Midbrain (tissue), 1 donor: ENCODE measurements around the gene SAP130.
"Not testable (repeated sequence)": the region's sequence is repeated elsewhere in the genome, so short reads cannot be mapped to it uniquely, and the experiment has no call there.

Source experiments
- DNase-seq: peaks from one replicate; lab custom pipeline; 2025; lab: John Stamatoyannopoulos, UW

The SAP130 gene

DNA sequence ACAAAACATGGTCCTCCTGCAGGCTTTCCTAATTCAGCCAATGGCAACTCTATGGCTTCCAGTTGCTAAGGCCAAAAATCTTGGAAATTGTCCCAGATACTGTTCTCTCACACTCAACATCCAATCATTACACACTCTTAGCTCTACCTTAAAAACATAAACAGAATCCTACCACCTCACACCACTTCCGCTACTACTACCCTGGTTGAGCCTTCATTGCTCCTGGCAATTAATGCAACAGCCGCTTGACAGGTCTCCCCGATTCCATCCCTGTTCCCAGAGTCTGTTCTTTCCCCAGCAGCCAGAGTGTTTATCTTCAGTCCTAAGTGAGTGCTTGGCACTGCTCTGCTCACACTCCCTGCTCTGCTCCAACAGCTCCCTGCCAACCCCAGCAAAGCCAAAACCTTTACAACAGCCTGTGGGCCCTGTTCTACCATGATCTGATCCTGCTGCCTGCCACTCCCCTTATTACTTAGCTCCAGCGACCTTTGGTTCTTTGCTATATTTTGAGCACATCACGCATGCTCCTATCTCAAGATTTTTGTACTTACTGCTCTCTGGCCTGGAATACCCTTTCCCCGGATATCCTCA, 74.6 kb downstream of the SAP130 start:
- DNase-seq = peak; percentile 37

GRCh38 chr2:127951026-127951425, 76.8 kb downstream of the SAP130 start:
- no peak for DNase-seq

DNA sequence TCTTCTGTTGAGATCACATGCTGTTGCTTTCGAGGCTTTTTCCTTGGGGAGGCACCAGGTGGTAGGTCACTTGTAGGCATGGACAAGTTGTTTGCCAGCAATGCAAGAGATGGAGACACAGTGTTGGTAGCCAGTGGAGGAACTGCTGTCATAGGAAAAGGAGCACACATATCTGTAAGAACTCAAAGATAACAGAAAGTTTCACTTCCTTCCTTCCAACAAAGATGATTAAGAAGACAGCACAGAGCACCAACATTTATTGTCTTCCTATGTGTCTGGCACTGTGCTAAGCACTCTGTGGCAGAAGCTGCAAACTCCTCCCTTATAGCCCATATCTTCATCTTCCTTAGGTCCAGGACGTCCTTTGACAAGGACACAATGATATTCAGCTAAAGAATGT, 77.6 kb downstream of the SAP130 start:
- no peak for DNase-seq

GRCh38 chr2:127945281-127945680, 82.6 kb downstream of the SAP130 start:
- DNase-seq = no peak

GRCh38 chr2:127943186-127943585, 84.7 kb downstream of the SAP130 start:
- DNase-seq = no peak

GRCh38 chr2:127942002-127942401, 85.9 kb downstream of the SAP130 start:
- DNase-seq = no peak

- DNase-seq = no peak
Measured at GRCh38 chr2:127941461-127941860, 86.4 kb downstream of the SAP130 start.

DNA sequence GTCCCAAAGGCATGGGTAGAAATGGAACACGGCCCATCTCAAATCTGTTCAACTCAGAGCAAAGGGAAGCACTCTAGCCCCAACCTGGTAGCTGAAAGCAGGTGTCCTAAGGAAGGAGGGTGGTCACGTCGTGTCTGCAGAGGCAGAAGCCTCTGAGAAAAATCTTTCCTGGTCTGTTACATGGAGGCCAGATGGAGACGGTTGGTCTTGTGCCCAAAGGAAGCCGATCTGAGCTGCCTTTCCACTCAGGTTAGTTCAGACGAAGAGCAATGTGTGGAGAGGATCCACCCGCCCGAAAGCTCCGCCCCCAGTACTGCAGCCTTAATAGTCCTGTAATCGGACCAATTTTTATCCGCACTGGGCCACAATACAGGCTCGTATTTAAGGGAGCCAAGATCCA, 87.2 kb downstream of the SAP130 start:
- DNase-seq = no peak

GRCh38 chr2:127935337-127935736, 92.5 kb downstream of the SAP130 start:
- no peak for DNase-seq

DNA sequence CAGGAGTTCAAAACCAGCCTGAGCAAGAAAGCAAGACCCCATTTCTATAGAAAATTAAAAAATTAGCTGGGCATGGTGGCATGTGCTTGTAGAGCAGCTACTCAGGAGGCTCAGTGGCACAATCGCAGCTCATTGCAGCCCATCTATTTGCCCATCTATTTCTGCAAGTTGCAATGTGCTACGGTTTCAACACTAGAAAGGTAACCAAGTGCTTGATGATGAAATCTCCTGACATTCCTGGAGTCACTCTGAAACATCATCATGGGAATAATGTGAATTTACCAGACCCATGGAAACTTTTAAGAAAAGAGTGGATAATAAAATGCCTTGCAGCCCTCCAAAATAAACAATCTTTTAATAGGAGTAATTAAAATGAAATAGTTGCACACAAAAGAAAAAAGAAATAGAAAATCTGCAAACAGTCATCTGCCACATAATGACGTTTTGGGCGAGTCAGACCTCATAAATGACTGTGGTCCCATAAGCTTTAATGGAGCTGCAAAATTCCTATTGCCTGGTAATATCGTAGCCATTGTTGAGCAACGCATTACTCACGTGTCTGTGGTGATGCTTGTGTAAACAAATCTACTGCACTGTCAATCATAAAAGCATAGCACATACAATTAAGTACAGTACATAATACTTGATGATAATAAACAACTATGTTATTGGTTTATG, 95.5 kb downstream of the SAP130 start:
- no peak for DNase-seq

DNA sequence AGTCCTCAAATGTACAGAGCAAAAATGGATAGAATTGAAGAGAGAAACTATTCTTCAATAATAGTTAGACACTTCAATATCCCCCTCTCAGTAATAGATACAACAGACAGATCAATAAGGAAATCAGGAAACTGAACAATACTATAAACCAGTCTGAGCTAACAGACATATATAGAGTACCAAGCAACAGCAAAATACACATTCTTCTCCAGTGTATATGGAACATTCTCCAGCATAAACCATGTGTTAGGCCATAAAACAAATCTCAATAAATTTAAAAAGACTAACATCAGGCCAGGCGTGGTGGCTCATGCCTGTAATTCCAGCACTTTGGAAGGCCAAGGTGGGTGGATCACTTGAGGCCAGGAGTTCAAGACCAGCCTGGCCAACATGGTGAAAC, 98.4 kb downstream of the SAP130 start:
- no peak for DNase-seq

- no peak for DNase-seq
Measured at GRCh38 chr2:127927384-127927783, 100.5 kb downstream of the SAP130 start.

GRCh38 chr2:127917916-127918315, 109.9 kb downstream of the SAP130 start:
- no peak for DNase-seq

DNA sequence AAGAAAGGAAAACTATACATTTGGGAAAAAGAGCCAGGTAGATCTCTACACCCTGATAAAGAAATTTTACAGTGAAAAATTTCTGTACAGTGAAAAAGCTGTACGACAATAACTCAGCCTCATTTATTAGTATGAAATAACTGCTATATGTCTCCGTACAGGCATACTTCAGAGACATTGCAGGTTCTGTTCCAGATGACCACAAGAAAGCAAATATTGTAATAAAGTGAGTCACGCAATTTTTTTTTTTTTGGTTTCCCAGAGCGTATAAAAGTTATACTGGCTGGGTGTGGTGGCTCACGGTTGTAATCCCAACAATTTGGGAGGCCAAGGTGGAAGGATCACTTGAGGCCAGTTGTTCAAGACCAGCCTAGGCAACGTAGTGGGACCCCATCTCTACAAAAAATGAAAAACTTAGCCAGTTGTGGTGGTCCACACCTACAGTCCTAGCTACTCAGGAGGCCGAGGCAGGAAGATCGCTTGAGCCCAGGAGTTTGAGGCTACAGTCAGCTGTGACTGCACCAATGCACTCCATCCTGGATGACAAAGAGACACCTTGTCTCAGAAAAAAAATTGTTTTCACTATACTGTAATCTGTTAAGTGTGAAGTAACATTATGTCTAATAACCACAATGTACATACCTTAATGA, 113.9 kb downstream of the SAP130 start:
- DNase-seq = no peak

DNA sequence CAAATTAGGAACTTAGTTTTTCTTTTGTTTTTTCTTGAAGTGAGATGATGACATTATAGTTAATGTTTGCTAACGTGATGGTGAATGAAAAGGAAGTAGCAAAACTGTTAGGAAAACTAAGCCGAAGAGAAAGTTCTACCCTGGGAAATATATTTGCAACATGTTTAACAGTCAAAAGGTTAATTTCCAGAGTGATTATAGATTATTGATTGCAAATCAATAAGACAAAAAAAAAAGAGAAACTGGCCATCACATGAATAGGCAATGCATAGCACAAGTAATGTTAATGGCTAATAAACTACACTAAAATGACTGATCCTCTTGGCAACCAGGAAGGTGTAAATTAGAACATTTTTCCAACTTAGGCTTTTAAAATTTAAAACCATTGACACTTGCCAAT, 116.1 kb downstream of the SAP130 start:
- DNase-seq = no peak

DNA sequence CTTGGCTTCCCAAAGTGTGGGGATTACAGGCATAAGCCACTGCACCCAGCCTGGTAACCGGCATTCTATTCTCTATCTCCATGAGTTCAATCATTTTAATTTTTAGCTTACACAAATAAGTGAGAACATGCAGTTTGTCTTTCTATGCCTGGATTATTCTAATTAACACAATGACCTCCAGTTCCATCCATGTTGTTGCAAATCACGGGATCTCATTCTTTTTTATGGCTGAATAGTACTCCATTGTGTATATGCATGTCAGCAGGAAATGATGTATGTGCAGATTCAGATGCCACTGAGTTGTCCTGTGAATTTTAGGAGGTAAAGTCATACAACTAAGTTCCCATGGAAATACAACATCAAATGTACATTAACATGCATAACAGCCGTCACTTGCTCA, 117.4 kb downstream of the SAP130 start:
- no peak for DNase-seq

DNA sequence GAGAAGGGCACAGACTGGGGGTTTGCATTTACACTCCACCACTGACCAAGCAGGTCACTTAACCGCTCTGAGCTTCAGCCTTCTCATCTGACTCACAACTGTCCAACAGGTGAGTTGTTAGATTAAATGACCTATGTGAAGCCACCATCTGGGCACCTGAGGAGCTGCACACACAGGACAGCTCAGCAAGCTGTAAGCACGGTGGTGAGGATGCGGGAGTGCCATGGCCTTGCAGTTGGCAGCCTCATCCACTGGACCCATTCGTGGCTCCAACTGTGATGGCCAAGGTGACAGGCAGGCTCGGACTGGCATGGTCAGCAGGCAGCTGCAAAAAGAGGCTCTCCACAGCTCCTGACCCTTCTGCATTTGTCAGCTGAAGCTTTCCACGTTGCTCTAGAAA, 118.8 kb downstream of the SAP130 start:
- no peak for DNase-seq

DNA sequence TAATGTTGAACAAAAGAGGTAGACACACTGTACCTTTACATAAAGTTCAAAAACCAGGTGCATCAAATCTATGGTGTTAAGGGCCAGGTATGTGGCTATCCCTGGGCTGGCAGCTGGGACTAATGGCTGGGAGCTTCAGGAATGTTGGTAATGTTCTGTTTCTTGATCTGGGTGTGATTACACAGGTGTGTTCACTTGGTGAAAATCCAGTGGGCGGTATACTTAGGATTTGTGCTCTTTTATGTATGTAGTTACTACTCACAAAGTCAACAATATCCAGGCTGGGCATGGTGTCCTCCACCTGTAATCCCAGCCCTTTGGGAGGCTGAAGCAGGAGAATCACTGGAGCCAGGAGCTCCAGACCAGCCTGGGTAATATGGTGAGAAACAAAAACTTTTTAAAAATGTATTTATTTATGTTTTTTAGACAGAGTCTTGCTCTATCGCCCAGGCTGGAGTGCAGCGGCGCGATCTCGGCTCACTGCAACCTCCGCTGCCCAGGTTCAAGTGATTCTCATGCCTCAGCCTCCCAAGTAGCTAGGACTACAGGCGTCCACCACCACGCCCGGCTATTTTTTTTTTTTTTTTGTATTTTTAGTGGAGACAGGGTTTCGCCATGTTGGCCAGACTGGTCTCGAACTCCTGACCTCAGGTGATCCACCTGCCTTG, 120.0 kb downstream of the SAP130 start:
- not testable (repeated sequence) for DNase-seq

GRCh38 chr2:127906206-127906926, 121.5 kb downstream of the SAP130 start:
- no peak for DNase-seq

- DNase-seq = peak; percentile 76
Measured at GRCh38 chr2:127901339-127902056, 126.4 kb downstream of the SAP130 start.

- DNase-seq = no peak
Measured at GRCh38 chr2:127897531-127898211, 130.2 kb downstream of the SAP130 start.
